ENCODE measurements around the gene MRPL43.

MRPL43 gene

GRCh38 chr10:101020427-101021075 is 33.3 kb upstream of the MRPL43 start:
- Histone ChIP-seq H4K20me1 (ENCODE audit: low read depth, low read length) (no peaks in the 10 kb centered on the region), H3K79me2 (ENCODE audit: insufficient read depth, low read length) (no peaks in the 10 kb centered on the region), H3K4me2 (ENCODE audit: low read depth, low read length, poor library complexity, severe bottlenecking) (no peak overlapping the region), H3K36me3 (ENCODE audit: low read length) (no peaks in the 10 kb centered on the region), H3K9me3 (ENCODE audit: insufficient read depth, low read length) (no peaks in the 10 kb centered on the region), H3K9ac (ENCODE audit: low read length) (no peak overlapping the region), H3K4me3 (ENCODE audit: insufficient read depth, low read length, poor library complexity, severe bottlenecking) (no peak overlapping the region), H3K27ac (ENCODE audit: low read depth, low read length) (no peak overlapping the region), H3K27me3 (ENCODE audit: low read length) (no peaks in the 10 kb centered on the region), H2AFZ (ENCODE audit: low read depth, low read length, severe bottlenecking) (no peak overlapping the region), H3K9me2 (replicated peaks; ENCODE audit: insufficient read depth, low read length) (no peaks in the 10 kb centered on the region), H3F3A (ENCODE audit: insufficient read depth) (no peaks in the 10 kb centered on the region)
- TF ChIP-seq CTCF (IDR thresholded peaks at IDR 0.05; ENCODE audit: insufficient read depth, low read length, poor library complexity, severe bottlenecking) (no peak), EZH2phosphoT487 (conservative IDR thresholded peaks at IDR 0.05; ENCODE audit: low read length) (no peak)

- Histone ChIP-seq H3K4me2 (ENCODE audit: low read depth, low read length, poor library complexity, severe bottlenecking) (no peak overlapping the region), H3K79me2 (ENCODE audit: insufficient read depth, low read length) (no peaks in the 10 kb centered on the region), H3K9ac (ENCODE audit: low read length) (no peak overlapping the region), H3K4me3 (ENCODE audit: insufficient read depth, low read length, poor library complexity, severe bottlenecking) (no peak overlapping the region), H3K9me3 (ENCODE audit: insufficient read depth, low read length) (no peaks in the 10 kb centered on the region), H3K9me2 (replicated peaks; ENCODE audit: insufficient read depth, low read length) (no peaks in the 10 kb centered on the region), H4K20me1 (ENCODE audit: low read depth, low read length) (no peaks in the 10 kb centered on the region), H3K27me3 (ENCODE audit: low read length) (no peaks in the 10 kb centered on the region), H3F3A (ENCODE audit: insufficient read depth) (no peaks in the 10 kb centered on the region), H2AFZ (ENCODE audit: low read depth, low read length, severe bottlenecking) (no peak overlapping the region), H3K36me3 (ENCODE audit: low read length) (no peaks in the 10 kb centered on the region), H3K27ac (ENCODE audit: low read depth, low read length) (no peak overlapping the region)
- TF ChIP-seq EZH2phosphoT487 (conservative IDR thresholded peaks at IDR 0.05; ENCODE audit: low read length), result no peak
- TF ChIP-seq CTCF (IDR thresholded peaks at IDR 0.05; ENCODE audit: insufficient read depth, low read length, poor library complexity, severe bottlenecking), result no peak
Measured at GRCh38 chr10:101019440-101019703, 32.1 kb upstream of the MRPL43 start.

- Histone ChIP-seq H3K4me3 (ENCODE audit: insufficient read depth, low read length, poor library complexity, severe bottlenecking) (no peak overlapping the region), H3K4me2 (ENCODE audit: low read depth, low read length, poor library complexity, severe bottlenecking) (no peak overlapping the region), H3K9me2 (replicated peaks; ENCODE audit: insufficient read depth, low read length) (no peaks in the 10 kb centered on the region), H3K36me3 (ENCODE audit: low read length) (no peaks in the 10 kb centered on the region), H3K27me3 (ENCODE audit: low read length) (no peaks in the 10 kb centered on the region), H2AFZ (ENCODE audit: low read depth, low read length, severe bottlenecking) (no peak overlapping the region), H4K20me1 (ENCODE audit: low read depth, low read length) (no peaks in the 10 kb centered on the region), H3K9ac (ENCODE audit: low read length) (no peak overlapping the region), H3K9me3 (ENCODE audit: insufficient read depth, low read length) (no peaks in the 10 kb centered on the region), H3K79me2 (ENCODE audit: insufficient read depth, low read length) (no peaks in the 10 kb centered on the region), H3K27ac (ENCODE audit: low read depth, low read length) (no peak overlapping the region), H3F3A (ENCODE audit: insufficient read depth) (no peaks in the 10 kb centered on the region)
- TF ChIP-seq EZH2phosphoT487 (conservative IDR thresholded peaks at IDR 0.05; ENCODE audit: low read length), result no peak
- TF ChIP-seq CTCF (IDR thresholded peaks at IDR 0.05; ENCODE audit: insufficient read depth, low read length, poor library complexity, severe bottlenecking), result peak; percentile 62
Measured at GRCh38 chr10:101018600-101019439, 31.5 kb upstream of the MRPL43 start.
